CD4-positive, alpha-beta memory T cell (primary cell): ENCODE data around the gene FNDC10. TPM values are rescaled to one million over a fixed set of nuclear protein-coding genes. Genes with fewer than 3 reads are reported as not detected.
A peak's percentile ranks its signal among the peaks of the same experiment; 100 is the strongest.

Source experiments
- CTCF ChIA-PET: fragments of 350-600 bp; sonication (Branson Sonifier 250); formaldehyde crosslinking; loops from one replicate; lab custom pipeline; 2021; ENCODE audit warnings: inconsistent platforms; ENCODE audit not compliant: partially characterized antibody; lab: Charles Lee
- POLR2A ChIA-PET: fragments of 350-600 bp; sonication (Branson Sonifier 250); formaldehyde crosslinking; loops from one replicate; lab custom pipeline; 2021; ENCODE audit not compliant: partially characterized antibody; lab: Charles Lee
- DNase-seq, 5 donors: peaks; one replicate each; pipeline versions ENCODE4 v3.0.0 to v3.0.0-alpha.2; 2020 to 2022; ENCODE audit warnings: mixed read lengths in 1 of 5
- H3K27ac ChIP-seq: one replicate; pipeline ENCODE4 v1.7.0; 2013; ENCODE audit warnings: low read depth, low read length
- H3K27me3 ChIP-seq: 2 replicates; pipeline ENCODE4 v1.7.0; 2013; ENCODE audit warnings: mild to moderate bottlenecking, low read length, moderate library complexity; ENCODE audit not compliant: insufficient read depth
- H3K36me3 ChIP-seq: 2 replicates; pipeline ENCODE4 v1.7.0; 2013; ENCODE audit warnings: mild to moderate bottlenecking, low read length, moderate library complexity; ENCODE audit not compliant: insufficient read depth
- H3K4me1 ChIP-seq: 2 replicates; pipeline ENCODE4 v1.7.0; 2013; ENCODE audit warnings: mild to moderate bottlenecking, low read length, moderate library complexity; ENCODE audit not compliant: insufficient read depth
- H3K4me3 ChIP-seq, 2 donors: one replicate each; pipeline ENCODE4 v1.7.0; 2013; ENCODE audit warnings: low read length in 2 of 2, mild to moderate bottlenecking in 1 of 2
- H3K9me3 ChIP-seq, 2 donors: one replicate each; pipeline ENCODE4 v1.7.0; 2013; ENCODE audit warnings: low read length in 2 of 2, control low read depth in 1 of 2; ENCODE audit not compliant: control insufficient read depth in 1 of 2
- H3K27ac Mint-ChIP-seq, 7 donors: one replicate each; pipeline ENCODE4 v1.8.0; 2020 to 2021; ENCODE audit warnings: mixed read lengths in 7 of 7, mild to moderate bottlenecking in 6 of 7, inconsistent platforms in 3 of 7, moderate library complexity in 3 of 7
- H3K27me3 Mint-ChIP-seq, 2 donors: one replicate each; pipeline ENCODE4 v1.8.0; 2020 to 2021; ENCODE audit warnings: mixed read lengths in 2 of 2
- H3K36me3 Mint-ChIP-seq, 2 donors: one replicate each; pipeline ENCODE4 v1.8.0; 2020 to 2021; ENCODE audit warnings: mixed read lengths in 2 of 2, inconsistent platforms in 1 of 2, mild to moderate bottlenecking in 1 of 2
- H3K4me1 Mint-ChIP-seq, 4 donors: one replicate each; pipeline ENCODE4 v1.8.0; 2020 to 2021; ENCODE audit warnings: mixed read lengths in 4 of 4, mild to moderate bottlenecking in 1 of 4
- H3K4me3 Mint-ChIP-seq, 8 donors: one replicate each; pipeline ENCODE4 v1.8.0; 2020 to 2021; ENCODE audit warnings: mixed read lengths in 8 of 8, mild to moderate bottlenecking in 7 of 8, moderate library complexity in 6 of 8, inconsistent platforms in 3 of 8
- H3K9me3 Mint-ChIP-seq, 8 donors: one replicate each; pipeline ENCODE4 v1.8.0; 2020 to 2021; ENCODE audit warnings: mixed read lengths in 8 of 8, mild to moderate bottlenecking in 5 of 8, inconsistent platforms in 3 of 8, moderate library complexity in 1 of 8
- intact Hi-C: fragments of 100-400 bp; cut with micrococcal nuclease; formaldehyde crosslinking; loops from one replicate; pipeline ENCODE4 v1.15.1; 2023
- polyA plus RNA-seq, 2 donors: library from polyadenylated mRNA; unstranded; fragments of 300-500 nt; fragmentation: Illumina TruSeq; gene quantifications; one replicate each; pipeline ENCODE4 v1.2.3, GENCODE V29; 2021
- total RNA-seq, 2 experiments: library from RNA; stranded (reverse); gene quantifications; one replicate each; pipeline ENCODE4 v1.2.3, GENCODE V29; 2021

The FNDC10 gene
- total and polyA plus RNA-seq, 4 experiments from 2014 or later = 0.72 to 2.9 (median 2.0) TPM

DNA sequence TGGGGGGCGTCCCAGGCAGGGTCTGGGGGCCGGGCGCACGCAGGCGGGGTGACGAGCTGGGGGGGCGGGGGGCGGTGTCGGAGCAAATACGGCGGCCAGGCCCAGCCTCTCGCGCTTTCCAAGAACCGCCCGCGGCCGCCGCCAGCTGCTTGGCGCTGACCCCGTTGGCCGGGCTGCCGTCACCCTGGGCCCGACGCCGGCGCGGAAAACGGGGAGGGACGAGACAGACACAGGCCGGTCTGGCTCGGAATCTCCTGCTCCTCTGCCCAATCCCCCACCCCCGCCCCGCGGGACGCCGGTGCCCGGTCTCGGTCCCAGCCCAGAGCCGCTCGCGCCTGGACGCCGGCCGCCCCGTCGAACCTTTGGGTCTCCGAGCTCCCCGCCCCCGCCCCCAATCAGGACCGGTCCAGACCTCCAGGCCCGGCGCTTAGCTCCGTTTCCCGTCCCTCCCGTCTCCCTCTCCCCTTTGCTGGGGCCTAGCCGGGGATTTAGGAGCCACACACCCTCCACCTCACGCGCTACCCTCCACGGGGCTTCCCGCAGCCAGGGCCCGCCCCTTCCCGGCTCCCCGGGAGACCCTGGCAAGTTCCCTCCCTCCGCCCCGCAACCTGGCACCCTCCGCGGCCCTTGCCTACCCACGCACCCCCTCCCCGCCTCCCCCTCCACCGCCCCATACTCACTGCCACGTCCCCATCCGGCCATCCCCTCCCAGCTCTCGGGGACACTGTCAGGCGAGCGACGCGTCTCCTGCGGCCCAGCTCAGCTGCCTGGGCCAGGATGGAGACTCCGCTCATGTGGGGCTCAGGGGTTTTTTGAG, 31.2 kb upstream of the FNDC10 start:
- peak overlapping the region in 3 of 7 donors; percentile 29 to 69 (median 61) for H3K27ac Mint-ChIP-seq
- H3K4me1 Mint-ChIP-seq = peaks cover 3 to 9% (median 5%) of the 10 kb centered on the region in 4 donors
- ChIA-PET CTCF (no interaction called here), POLR2A (interaction anchor here (0.7 to 4.5 kb wide), 16 partner anchors 8 to 256 kb away, joined by 3 to 152 read pairs (median 4); partner anchors contain the start of genes AURKAIP1, CDK11A and MIB2)
- H3K27me3 ChIP-seq = no peaks in the 10 kb centered on the region
- H3K4me1 ChIP-seq = peaks cover 19% of the 10 kb centered on the region
- no peaks in the 10 kb centered on the region for H3K9me3 ChIP-seq
- H3K4me3 Mint-ChIP-seq = peak overlapping the region in 6 of 8 donors; percentile 10 to 68 (median 40)
- DNase-seq = no peak
- intact Hi-C loops = loop anchor here (2.0 kb wide), 2 partner anchors 16 to 56 kb away; partner anchors contain the start of genes MIB2 and SSU72
- peaks cover 0 to 2% (median 0%) of the 10 kb centered on the region in 8 donors for H3K9me3 Mint-ChIP-seq
- H3K36me3 Mint-ChIP-seq = peaks cover 0 to 2% of the 10 kb centered on the region in 2 donors
- no peaks in the 10 kb centered on the region for H3K36me3 ChIP-seq
- peak overlapping the region; percentile 21 for H3K27ac ChIP-seq
- peak overlapping the region in 1 of 2 donors; percentile 48 for H3K4me3 ChIP-seq
- peaks cover 2 to 4% of the 10 kb centered on the region in 2 donors for H3K27me3 Mint-ChIP-seq

DNA sequence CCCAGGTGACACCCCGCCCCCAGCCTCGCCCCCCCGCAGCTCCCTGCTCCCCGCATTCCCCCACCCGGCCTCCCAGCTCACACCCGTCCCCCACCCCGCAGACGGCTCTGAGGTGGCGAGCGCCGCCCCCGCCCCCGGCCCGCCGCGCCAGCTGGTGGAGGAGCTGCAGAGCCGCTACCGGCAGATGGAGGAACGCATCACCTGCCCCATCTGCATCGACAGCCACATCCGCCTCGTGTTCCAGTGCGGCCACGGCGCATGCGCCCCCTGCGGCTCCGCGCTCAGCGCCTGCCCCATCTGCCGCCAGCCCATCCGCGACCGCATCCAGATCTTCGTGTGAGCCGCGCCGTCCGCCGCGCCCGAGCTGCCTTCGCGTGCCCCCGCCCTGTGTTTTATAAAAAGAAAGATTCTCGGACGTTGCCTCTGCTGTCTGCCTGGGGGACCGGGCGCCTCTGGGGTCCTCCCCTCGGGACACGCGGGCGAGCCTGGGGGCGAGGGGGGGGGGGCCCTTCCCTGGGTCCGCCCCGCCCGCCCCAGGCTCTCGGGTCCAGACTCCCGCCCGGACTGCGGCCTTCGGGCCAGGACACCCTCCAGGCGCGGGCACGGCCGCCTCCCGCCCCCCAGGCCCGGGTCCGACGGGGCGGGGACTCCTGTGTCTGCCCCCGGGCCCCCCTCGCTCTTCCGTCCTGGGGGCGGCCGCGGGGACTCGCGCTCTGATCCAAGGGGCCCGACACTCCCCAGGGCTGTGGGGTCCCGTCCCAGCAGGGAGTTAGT, 30.4 kb upstream of the FNDC10 start:
- Histone ChIP-seq H3K4me1 (peaks cover 19% of the 10 kb centered on the region), H3K9me3 (no peaks in the 10 kb centered on the region), H3K36me3 (no peaks in the 10 kb centered on the region), H3K27me3 (no peaks in the 10 kb centered on the region), H3K27ac (peak overlapping the region; percentile 38), H3K4me3 (peak overlapping the region in 1 of 2 donors; percentile 62)
- DNase-seq = peak; percentile 96 to 98 (median 97)
- intact Hi-C loops = loop anchor here (2.0 kb wide), 2 partner anchors 16 to 56 kb away; partner anchors contain the start of genes MIB2 and SSU72
- peaks cover 0 to 2% (median 0%) of the 10 kb centered on the region in 8 donors for H3K9me3 Mint-ChIP-seq
- peaks cover 3 to 9% (median 6%) of the 10 kb centered on the region in 4 donors for H3K4me1 Mint-ChIP-seq
- peak overlapping the region; percentile 93 to 97 (median 96) for H3K27ac Mint-ChIP-seq
- ChIA-PET POLR2A (interaction anchor here (0.7 to 4.5 kb wide), 15 partner anchors 8 to 255 kb away, joined by 3 to 152 read pairs (median 4); partner anchors contain the start of genes AURKAIP1, CDK11A and MIB2), CTCF (interaction anchor here (0.5 to 1.4 kb wide), 4 partner anchors 9 to 253 kb away, joined by 3 to 5 read pairs (median 4); no protein-coding TSS in a partner anchor)
- peaks cover 0 to 2% of the 10 kb centered on the region in 2 donors for H3K36me3 Mint-ChIP-seq
- peak overlapping the region; percentile 76 to 95 (median 91) for H3K4me3 Mint-ChIP-seq
- H3K27me3 Mint-ChIP-seq = peaks cover 2 to 4% of the 10 kb centered on the region in 2 donors

DNA sequence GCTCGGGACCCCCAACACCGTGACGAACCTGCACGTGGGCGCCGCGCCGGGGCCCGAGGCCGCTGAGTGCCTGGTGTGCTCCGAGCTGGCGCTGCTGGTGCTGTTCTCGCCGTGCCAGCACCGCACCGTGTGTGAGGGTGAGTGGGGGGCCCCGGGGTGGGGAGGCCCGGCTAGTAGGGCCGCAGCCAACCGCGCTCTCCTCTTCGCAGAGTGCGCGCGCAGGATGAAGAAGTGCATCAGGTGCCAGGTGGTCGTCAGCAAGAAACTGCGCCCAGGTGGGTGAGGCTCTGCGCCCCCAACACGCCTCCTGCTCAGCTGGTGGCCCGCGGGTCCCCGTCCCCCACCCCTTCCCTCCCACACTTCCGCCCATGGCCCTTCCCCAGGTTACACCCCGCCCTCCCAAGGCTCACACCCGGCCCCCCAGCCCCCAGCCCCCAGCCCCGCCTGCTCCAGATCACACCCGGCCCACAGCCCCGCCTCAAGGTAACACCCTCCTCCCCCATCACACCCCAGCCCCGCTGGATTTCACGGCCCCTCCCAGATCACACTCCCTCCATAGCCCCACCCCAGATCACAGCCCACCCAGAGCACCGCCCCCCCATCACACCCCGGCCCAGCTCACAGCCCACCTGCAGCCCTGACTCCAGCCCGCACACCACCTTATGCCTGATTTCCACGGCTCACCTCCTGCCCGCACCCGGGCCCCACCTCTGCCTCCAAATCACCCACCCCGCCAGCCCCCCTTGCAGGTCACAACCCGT, 29.7 kb upstream of the FNDC10 start:
- ChIA-PET POLR2A (interaction anchor here (0.8 to 4.5 kb wide), 17 partner anchors 9 to 514 kb away, joined by 3 to 152 read pairs (median 4); partner anchors contain the start of genes AURKAIP1, C1orf159, CDK11A and MIB2), CTCF (interaction anchor here (0.5 to 1.4 kb wide), 6 partner anchors 8 to 254 kb away, joined by 3 to 5 read pairs (median 4); no protein-coding TSS in a partner anchor)
- no peaks in the 10 kb centered on the region for H3K36me3 ChIP-seq
- peaks cover 0 to 2% of the 10 kb centered on the region in 2 donors for H3K36me3 Mint-ChIP-seq
- H3K4me3 ChIP-seq = peak overlapping the region in 1 of 2 donors; percentile 62
- peak overlapping the region; percentile 73 to 97 (median 93) for H3K27ac Mint-ChIP-seq
- H3K4me1 Mint-ChIP-seq = peaks cover 3 to 9% (median 6%) of the 10 kb centered on the region in 4 donors
- intact Hi-C loops = loop anchor here (2.0 kb wide), 2 partner anchors 15 to 55 kb away; partner anchors contain the start of genes MIB2 and SSU72
- H3K4me3 Mint-ChIP-seq = peak overlapping the region; percentile 72 to 91 (median 78)
- DNase-seq = peak; percentile 78 to 91 (median 80)
- H3K27ac ChIP-seq = peak overlapping the region; percentile 59
- H3K9me3 ChIP-seq = no peaks in the 10 kb centered on the region
- peaks cover 0 to 2% (median 0%) of the 10 kb centered on the region in 8 donors for H3K9me3 Mint-ChIP-seq
- H3K27me3 Mint-ChIP-seq = peaks cover 2 to 4% of the 10 kb centered on the region in 2 donors
- H3K4me1 ChIP-seq = peaks cover 19% of the 10 kb centered on the region
- H3K27me3 ChIP-seq = no peaks in the 10 kb centered on the region

DNA sequence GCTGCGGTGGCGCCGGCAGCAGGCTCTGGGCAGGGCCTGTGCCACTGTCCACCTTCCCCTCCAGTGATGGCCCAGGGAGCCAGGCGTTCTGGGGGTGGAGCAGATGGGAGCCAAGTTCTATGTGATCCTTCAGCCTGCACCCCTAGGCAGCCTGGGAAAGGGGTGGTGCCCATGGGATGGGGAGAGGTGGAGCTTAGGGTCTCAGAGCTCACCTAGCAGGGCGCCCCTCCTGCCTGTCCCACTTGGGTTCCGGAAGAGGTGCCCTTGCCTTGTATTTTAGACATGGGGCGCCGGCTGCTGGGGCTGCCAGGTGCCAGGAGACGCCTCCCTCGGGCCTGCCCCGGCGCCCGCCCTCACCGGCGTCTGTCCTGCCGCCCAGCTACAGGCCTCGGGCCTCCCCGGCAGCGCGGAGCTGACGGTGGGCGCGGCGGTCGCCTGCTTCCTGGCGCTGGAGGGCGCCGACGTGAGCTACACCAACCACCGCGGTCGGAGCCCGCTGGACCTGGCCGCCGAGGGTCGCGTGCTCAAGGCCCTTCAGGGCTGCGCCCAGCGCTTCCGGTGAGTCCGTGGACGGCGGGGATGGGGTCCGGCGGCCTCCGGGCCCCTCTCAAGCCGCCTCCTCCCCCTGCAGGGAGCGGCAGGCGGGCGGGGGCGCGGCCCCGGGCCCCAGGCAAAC, 29.0 kb upstream of the FNDC10 start:
- H3K4me1 Mint-ChIP-seq = peaks cover 3 to 9% (median 6%) of the 10 kb centered on the region in 4 donors

DNA sequence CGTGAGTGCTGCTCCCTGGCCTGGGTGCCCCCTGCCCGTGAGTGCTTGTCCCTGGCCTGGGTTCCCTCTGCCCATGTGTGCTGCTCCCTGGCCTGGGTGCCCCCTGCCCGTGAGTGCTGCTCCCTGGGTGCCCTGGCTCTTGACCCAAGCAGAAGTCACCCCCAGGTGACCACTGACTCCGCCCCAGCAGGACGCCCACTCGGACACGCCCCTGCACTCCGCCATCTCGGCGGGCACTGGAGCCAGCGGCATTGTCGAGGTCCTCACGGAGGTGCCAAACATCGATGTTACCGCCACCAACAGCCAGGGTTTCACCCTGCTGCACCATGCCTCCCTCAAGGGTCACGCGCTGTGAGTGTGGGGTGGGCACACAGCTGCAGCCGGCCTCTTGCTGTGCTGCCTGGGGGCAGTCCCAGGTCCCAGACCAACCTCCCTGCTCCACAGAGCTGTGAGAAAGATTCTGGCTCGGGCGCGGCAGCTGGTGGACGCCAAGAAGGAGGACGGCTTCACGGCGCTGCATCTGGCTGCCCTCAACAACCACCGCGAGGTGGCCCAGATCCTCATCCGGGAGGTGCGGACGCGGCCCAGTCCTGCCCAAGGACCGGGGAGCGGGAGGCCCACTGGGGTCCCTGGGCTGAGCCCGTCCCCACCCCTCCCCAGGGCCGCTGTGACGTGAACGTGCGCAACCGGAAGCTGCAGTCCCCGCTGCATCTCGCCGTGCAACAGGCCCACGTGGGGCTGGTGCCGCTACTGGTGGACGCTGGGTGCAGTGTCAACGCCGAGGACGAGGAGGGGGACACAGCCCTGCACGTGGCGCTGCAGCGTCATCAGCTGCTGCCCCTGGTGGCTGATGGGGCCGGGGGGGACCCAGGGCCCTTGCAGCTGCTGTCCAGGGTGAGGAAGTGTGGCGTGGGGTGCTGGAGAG, 28.2 kb upstream of the FNDC10 start:
- DNase-seq = peak in 1 of 5 donors; percentile 46
- peak overlapping the region in 6 of 8 donors; percentile 6 to 67 (median 30) for H3K4me3 Mint-ChIP-seq
- Histone ChIP-seq H3K36me3 (no peaks in the 10 kb centered on the region), H3K4me3 (no peak overlapping the region), H3K27me3 (no peaks in the 10 kb centered on the region), H3K4me1 (peaks cover 19% of the 10 kb centered on the region), H3K27ac (peak overlapping the region; percentile 59), H3K9me3 (no peaks in the 10 kb centered on the region)
- peak overlapping the region in 3 of 7 donors; percentile 12 to 30 (median 16) for H3K27ac Mint-ChIP-seq
- ChIA-PET POLR2A (interaction anchor here (0.8 to 4.5 kb wide), 9 partner anchors 7 to 220 kb away, joined by 3 to 152 read pairs (median 5); partner anchors contain the start of genes CDK11A and MIB2), CTCF (interaction anchor here (0.9 to 1.3 kb wide), 2 partner anchors 8 to 9 kb away, joined by 4 read pairs; no protein-coding TSS in a partner anchor)
- peaks cover 0 to 2% of the 10 kb centered on the region in 2 donors for H3K36me3 Mint-ChIP-seq
- H3K27me3 Mint-ChIP-seq = peaks cover 2 to 4% of the 10 kb centered on the region in 2 donors
- intact Hi-C loops = no loop called here
- peaks cover 0 to 2% (median 0%) of the 10 kb centered on the region in 8 donors for H3K9me3 Mint-ChIP-seq
- H3K4me1 Mint-ChIP-seq = peaks cover 3 to 9% (median 6%) of the 10 kb centered on the region in 4 donors

More for the DNA sequence above, 29.0 kb upstream of the FNDC10 start:
- Mint-ChIP-seq H3K9me3 (peaks cover 0 to 2% (median 0%) of the 10 kb centered on the region in 8 donors), H3K27ac (peak overlapping the region in 1 of 7 donors; percentile 30), H3K36me3 (peaks cover 0 to 2% of the 10 kb centered on the region in 2 donors), H3K4me3 (peak overlapping the region in 7 of 8 donors; percentile 5 to 67 (median 25)), H3K27me3 (peaks cover 2 to 4% of the 10 kb centered on the region in 2 donors)
- H3K36me3 ChIP-seq = no peaks in the 10 kb centered on the region
- H3K4me3 ChIP-seq = peak overlapping the region in 1 of 2 donors; percentile 62
- intact Hi-C loops = no loop called here
- ChIA-PET CTCF (interaction anchor here (0.9 to 1.4 kb wide), 3 partner anchors 8 to 24 kb away, joined by 3 to 4 read pairs (median 4); no protein-coding TSS in a partner anchor), POLR2A (interaction anchor here (0.8 to 4.5 kb wide), 11 partner anchors 8 to 513 kb away, joined by 3 to 152 read pairs (median 5); partner anchors contain the start of genes C1orf159, CDK11A and MIB2)
- peak overlapping the region; percentile 59 for H3K27ac ChIP-seq
- no peaks in the 10 kb centered on the region for H3K9me3 ChIP-seq
- H3K27me3 ChIP-seq = no peaks in the 10 kb centered on the region
- H3K4me1 ChIP-seq = peaks cover 19% of the 10 kb centered on the region
- peak; percentile 36 to 71 (median 44) for DNase-seq
